Fibroblast of lung (primary cell): ENCODE data around the gene C1QTNF12. TPM values are rescaled to one million over a fixed set of nuclear protein-coding genes. Genes with fewer than 3 reads are reported as not detected.
A peak's percentile ranks its signal among the peaks of the same experiment; 100 is the strongest.

ENCODE experiments used
- DNase-seq, 2 donors: peaks; one replicate each; pipeline versions ENCODE4 v3.0.0 to v3.0.0-alpha.2; 2010; ENCODE audit warnings: low read depth in 2 of 2
- H2AFZ ChIP-seq: 2 replicates; pipeline ENCODE4 v1.5.1; 2012; ENCODE audit warnings: low read length, control low read depth, inconsistent platforms
- H3K27ac ChIP-seq: 2 replicates; pipeline ENCODE4 v1.5.1; 2011; ENCODE audit warnings: low read length, control low read depth; ENCODE audit not compliant: insufficient read depth
- H3K27me3 ChIP-seq: 2 replicates; pipeline ENCODE4 v1.5.1; 2011; ENCODE audit warnings: mild to moderate bottlenecking, low read length; ENCODE audit not compliant: control insufficient read depth, insufficient read depth
- H3K36me3 ChIP-seq: 2 replicates; pipeline ENCODE4 v1.5.1; 2011; ENCODE audit warnings: low read length; ENCODE audit not compliant: control insufficient read depth, insufficient read depth
- H3K4me1 ChIP-seq: 2 replicates; pipeline ENCODE4 v1.5.1; 2011; ENCODE audit warnings: low read length; ENCODE audit not compliant: control insufficient read depth, insufficient read depth; ENCODE audit errors: extremely low read depth
- H3K4me2 ChIP-seq: 2 replicates; pipeline ENCODE4 v1.5.1; 2011; ENCODE audit warnings: low read length, control low read depth; ENCODE audit not compliant: insufficient read depth; ENCODE audit errors: extremely low read depth
- H3K4me3 ChIP-seq, 4 experiments: fragments of 200-600 bp in 1 of 4; sonication (generic) in 1 of 4; replicated peaks in 1 of 4; 2 replicates each; pipeline ENCODE4 v1.5.1; 2011 to 2016; ENCODE audit warnings: low read length in 4 of 4, low read depth in 3 of 4, mild to moderate bottlenecking in 3 of 4, control low read depth in 2 of 4, inconsistent platforms in 1 of 4, mixed read lengths in 1 of 4; ENCODE audit not compliant: insufficient read depth in 1 of 4; ENCODE audit errors: control extremely low read depth in 1 of 4
- H3K79me2 ChIP-seq: 2 replicates; pipeline ENCODE4 v1.5.1; 2012; ENCODE audit warnings: mild to moderate bottlenecking, low read length, inconsistent platforms; ENCODE audit not compliant: control insufficient read depth, insufficient read depth
- H3K9ac ChIP-seq: 2 replicates; pipeline ENCODE4 v1.5.1; 2011; ENCODE audit warnings: mild to moderate bottlenecking, low read length, control low read depth; ENCODE audit not compliant: insufficient read depth
- H3K9me3 ChIP-seq: 2 replicates; pipeline ENCODE4 v1.5.1; 2012; ENCODE audit warnings: low read depth, low read length; ENCODE audit not compliant: control insufficient read depth, insufficient read depth
- H4K20me1 ChIP-seq: 2 replicates; pipeline ENCODE4 v1.5.1; 2011; ENCODE audit warnings: low read length; ENCODE audit not compliant: control insufficient read depth, insufficient read depth; ENCODE audit errors: extremely low read depth
- EZH2 ChIP-seq: IDR thresholded peaks from 2 replicates; pipeline ENCODE4 v1.5.1; 2012; ENCODE audit warnings: low read length, control low read depth, mild to moderate bottlenecking; ENCODE audit errors: missing control alignments
- polyA plus RNA-seq, 2 donors: library from polyadenylated mRNA; depleted of rRNA in 1 of 2; stranded (reverse) in 1 of 2; unstranded in 1 of 2; fragments of >200 nt; gene quantifications; 2 replicates each; pipeline ENCODE4 v1.2.1, GENCODE V29; 2011 to 2012; ENCODE audit warnings: missing spikeins in 1 of 2
- total RNA-seq: library from RNA; depleted of rRNA; stranded (reverse); fragments of >200 nt; gene quantifications from 2 replicates; pipeline ENCODE4 v1.2.1, GENCODE V29; 2014
- TF ChIP-seq, protein P1 (sequence below), 2 donors: IDR thresholded peaks in 1 of 2; conservative IDR thresholded peaks in 1 of 2; 1 replicate in 1 of 2; 2 replicates in 1 of 2; pipeline ENCODE4 v1.5.1; 2011 to 2012; ENCODE audit warnings: low read length in 2 of 2, control low read depth in 1 of 2, inconsistent platforms in 1 of 2, low read depth in 1 of 2, mild to moderate bottlenecking in 1 of 2

C1QTNF12 gene
- total and polyA plus RNA-seq, 2 donors (not counting 1 experiment from before 2014, with no cell fraction given) = 0.27 to 4.1 TPM

DNA sequence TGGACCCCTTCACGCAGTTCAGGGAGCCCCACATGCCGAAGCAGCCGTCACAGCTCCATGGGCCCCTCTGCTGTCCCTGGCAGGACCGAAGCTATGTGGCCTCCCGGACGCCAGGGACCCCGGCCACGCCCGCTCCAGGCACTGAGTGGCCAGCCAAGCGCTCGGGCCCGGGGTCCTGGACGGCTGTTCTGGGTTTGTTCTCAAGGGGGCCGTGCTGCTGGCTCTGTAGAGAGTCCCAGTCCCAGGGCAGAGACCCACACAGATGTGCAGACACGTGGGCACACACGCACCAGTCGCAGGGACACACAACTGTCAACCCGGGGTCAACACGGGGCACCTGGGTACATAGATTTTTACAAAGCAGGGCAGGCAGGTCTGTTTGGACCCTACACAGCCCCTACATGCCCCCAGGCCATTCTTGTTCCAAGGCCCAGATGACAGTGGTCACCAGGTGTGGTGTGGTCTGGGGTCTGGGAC is 7.8 kb downstream of the C1QTNF12 start:
- Histone ChIP-seq H3K27me3 (no peaks in the 10 kb centered on the region), H2AFZ (no peak overlapping the region), H4K20me1 (no peaks in the 10 kb centered on the region), H3K4me3 (no peak overlapping the region), H3K4me1 (peaks cover 6% of the 10 kb centered on the region), H3K9ac (no peak overlapping the region), H3K9me3 (no peaks in the 10 kb centered on the region), H3K27ac (no peak overlapping the region), H3K4me2 (no peak overlapping the region), H3K79me2 (peaks cover 4% of the 10 kb centered on the region), H3K36me3 (peaks cover 4% of the 10 kb centered on the region)
- DNase-seq = no peak
- TF ChIP-seq, protein P1, sequence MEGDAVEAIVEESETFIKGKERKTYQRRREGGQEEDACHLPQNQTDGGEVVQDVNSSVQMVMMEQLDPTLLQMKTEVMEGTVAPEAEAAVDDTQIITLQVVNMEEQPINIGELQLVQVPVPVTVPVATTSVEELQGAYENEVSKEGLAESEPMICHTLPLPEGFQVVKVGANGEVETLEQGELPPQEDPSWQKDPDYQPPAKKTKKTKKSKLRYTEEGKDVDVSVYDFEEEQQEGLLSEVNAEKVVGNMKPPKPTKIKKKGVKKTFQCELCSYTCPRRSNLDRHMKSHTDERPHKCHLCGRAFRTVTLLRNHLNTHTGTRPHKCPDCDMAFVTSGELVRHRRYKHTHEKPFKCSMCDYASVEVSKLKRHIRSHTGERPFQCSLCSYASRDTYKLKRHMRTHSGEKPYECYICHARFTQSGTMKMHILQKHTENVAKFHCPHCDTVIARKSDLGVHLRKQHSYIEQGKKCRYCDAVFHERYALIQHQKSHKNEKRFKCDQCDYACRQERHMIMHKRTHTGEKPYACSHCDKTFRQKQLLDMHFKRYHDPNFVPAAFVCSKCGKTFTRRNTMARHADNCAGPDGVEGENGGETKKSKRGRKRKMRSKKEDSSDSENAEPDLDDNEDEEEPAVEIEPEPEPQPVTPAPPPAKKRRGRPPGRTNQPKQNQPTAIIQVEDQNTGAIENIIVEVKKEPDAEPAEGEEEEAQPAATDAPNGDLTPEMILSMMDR (conservative IDR thresholded peaks at IDR 0.05 in 1 of 2, IDR thresholded peaks at IDR 0.05 in 1 of 2; ENCODE audit: low read depth in 1 of 2, low read length in 2 of 2) = no peak
- TF ChIP-seq EZH2 = no peak

DNA sequence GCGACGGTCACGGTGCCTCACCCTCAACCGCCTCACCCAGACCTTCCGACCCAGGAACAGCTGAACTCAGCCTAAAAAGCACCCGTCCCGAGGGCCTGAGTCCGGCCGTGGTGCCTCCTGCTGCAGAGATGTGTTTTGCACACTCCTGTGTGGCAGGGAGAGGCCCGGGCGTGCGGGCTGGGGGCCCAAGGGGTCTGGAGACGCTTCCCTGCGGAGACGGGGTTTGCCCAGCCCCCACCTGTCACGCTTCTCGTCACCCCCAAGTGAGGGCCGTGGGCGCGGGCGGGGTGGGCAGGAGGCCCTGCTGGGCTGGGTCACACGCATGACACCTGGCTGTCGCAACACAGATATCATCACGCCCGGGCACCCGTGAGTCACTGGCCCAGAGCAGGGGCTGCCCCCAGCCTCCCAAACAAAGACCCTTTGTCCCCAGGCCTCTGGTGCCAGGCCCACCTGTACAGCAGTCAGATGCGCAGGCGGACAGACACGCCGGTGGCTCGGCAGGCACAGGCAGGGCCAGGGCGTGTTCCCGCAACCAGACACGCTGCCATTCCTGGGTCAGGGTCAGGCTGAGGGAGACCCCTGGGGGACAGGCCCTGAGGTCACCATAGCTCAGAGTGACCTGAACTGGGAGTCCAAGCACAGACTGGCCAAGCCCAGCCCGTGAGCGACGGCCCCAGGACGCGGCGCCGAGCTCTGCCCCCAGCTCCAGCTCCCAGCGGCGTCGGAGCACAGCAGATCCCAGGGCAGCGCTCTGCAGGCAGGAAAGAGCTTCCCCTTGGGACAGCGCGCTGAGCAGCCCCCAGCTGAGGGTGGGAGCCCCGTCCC is 8.4 kb downstream of the C1QTNF12 start:
- Histone ChIP-seq H3K36me3 (peaks cover 4% of the 10 kb centered on the region), H4K20me1 (no peaks in the 10 kb centered on the region), H2AFZ (no peak overlapping the region), H3K9ac (no peak overlapping the region), H3K4me1 (peaks cover 6% of the 10 kb centered on the region), H3K27ac (no peak overlapping the region), H3K79me2 (peaks cover 8% of the 10 kb centered on the region), H3K4me2 (peak overlapping the region; percentile 5), H3K9me3 (no peaks in the 10 kb centered on the region), H3K27me3 (no peaks in the 10 kb centered on the region), H3K4me3 (no peak overlapping the region)
- DNase-seq = no peak
- no peak for TF ChIP-seq EZH2
- TF ChIP-seq, protein P1 (conservative IDR thresholded peaks at IDR 0.05 in 1 of 2, IDR thresholded peaks at IDR 0.05 in 1 of 2; ENCODE audit: low read depth in 1 of 2, low read length in 2 of 2) = no peak

DNA sequence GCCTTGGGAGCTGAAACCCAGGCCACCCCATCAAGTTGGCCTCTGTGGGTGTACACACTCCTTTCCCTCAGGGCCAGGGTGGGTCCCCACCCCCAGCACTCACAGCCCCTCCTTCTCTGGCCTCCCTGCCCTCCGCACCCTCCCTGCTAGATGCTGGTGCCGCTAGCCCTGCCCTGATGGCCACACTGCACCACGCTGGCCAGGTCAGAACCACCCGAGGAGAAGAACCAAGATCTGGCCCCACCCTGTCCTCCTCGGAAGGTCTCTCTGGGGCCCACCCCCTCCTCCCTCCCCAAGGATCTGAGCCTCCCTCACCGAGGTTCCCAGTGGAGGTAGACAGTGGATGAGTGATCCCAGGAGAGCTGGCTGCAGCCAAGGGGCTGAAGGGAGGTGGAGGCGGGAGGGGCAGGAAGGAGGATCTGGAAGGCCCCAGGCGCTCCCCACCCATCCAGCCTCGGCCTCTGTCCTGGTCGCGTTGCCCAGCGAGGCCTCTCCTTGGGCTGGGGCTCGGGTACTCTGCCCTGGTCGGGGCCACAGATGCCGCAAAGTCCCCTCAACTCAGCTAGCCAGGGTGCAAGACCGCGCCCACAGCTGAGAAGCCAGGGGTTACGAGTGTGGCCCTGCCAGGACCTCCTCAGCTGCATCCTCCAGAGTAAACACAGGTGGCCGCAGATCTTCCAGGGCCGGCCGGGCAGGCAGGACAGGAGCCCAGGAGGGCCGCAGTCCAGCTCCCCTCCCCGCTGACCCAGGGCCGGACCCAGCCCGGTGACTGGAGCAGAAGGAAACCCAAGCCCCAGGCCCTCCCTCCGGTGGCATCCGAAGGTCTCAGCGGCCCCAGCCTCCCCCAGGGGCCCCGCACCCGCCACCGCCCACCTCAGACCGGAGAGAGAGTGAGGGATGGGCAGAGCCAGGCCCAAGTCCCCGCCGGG is 9.3 kb downstream of the C1QTNF12 start:
- Histone ChIP-seq H2AFZ (no peak overlapping the region), H3K4me1 (peaks cover 6% of the 10 kb centered on the region), H3K79me2 (peaks cover 15% of the 10 kb centered on the region), H4K20me1 (no peaks in the 10 kb centered on the region), H3K9ac (peak overlapping the region; percentile 2), H3K36me3 (peaks cover 7% of the 10 kb centered on the region), H3K27ac (no peak overlapping the region), H3K4me2 (peak overlapping the region; percentile 5), H3K4me3 (no peak overlapping the region), H3K9me3 (no peaks in the 10 kb centered on the region), H3K27me3 (no peaks in the 10 kb centered on the region)
- no peak for DNase-seq
- no peak for TF ChIP-seq EZH2
- TF ChIP-seq, protein P1 (conservative IDR thresholded peaks at IDR 0.05 in 1 of 2, IDR thresholded peaks at IDR 0.05 in 1 of 2; ENCODE audit: low read depth in 1 of 2, low read length in 2 of 2) = no peak
